ENCODE measurements around the gene ZBTB20.
"Not testable (repeated sequence)": the region's sequence is repeated elsewhere in the genome, so short reads cannot be mapped to it uniquely, and the experiment has no call there.

ZBTB20 gene

GRCh38 chr3:114816052-114816451, 331.0 kb downstream of the ZBTB20 start:
- DNase-seq = no peak

GRCh38 chr3:114812541-114813238, 334.4 kb downstream of the ZBTB20 start:
- DNase-seq = not testable (repeated sequence)

- no peak for DNase-seq
Observed at GRCh38 chr3:114809668-114810413, 337.2 kb downstream of the ZBTB20 start.

GRCh38 chr3:114804099-114804498, 343.0 kb downstream of the ZBTB20 start:
- no peak for DNase-seq

- DNase-seq = no peak
Observed at GRCh38 chr3:114803042-114803695, 343.9 kb downstream of the ZBTB20 start.

GRCh38 chr3:114800272-114801031, 346.6 kb downstream of the ZBTB20 start:
- no peak for DNase-seq

GRCh38 chr3:114799816-114800215, 347.3 kb downstream of the ZBTB20 start:
- DNase-seq = no peak

- DNase-seq = no peak
Observed at GRCh38 chr3:114796796-114797195, 350.3 kb downstream of the ZBTB20 start.

GRCh38 chr3:114794894-114795630, 352.0 kb downstream of the ZBTB20 start:
- DNase-seq = no peak

- no peak for DNase-seq
Observed at GRCh38 chr3:114792159-114792918, 354.7 kb downstream of the ZBTB20 start.

- no peak for DNase-seq
Observed at GRCh38 chr3:114790752-114791151, 356.3 kb downstream of the ZBTB20 start.

- DNase-seq = no peak
Observed at GRCh38 chr3:114789803-114790202, 357.3 kb downstream of the ZBTB20 start.

GRCh38 chr3:114775395-114775794, 371.7 kb downstream of the ZBTB20 start:
- no peak for DNase-seq

GRCh38 chr3:114770874-114771273, 376.2 kb downstream of the ZBTB20 start:
- DNase-seq = no peak

GRCh38 chr3:114764056-114764492, 383.0 kb downstream of the ZBTB20 start:
- no peak for DNase-seq

GRCh38 chr3:114762144-114762543, 384.9 kb downstream of the ZBTB20 start:
- DNase-seq = no peak

- DNase-seq = no peak
Observed at GRCh38 chr3:114760679-114761078, 386.4 kb downstream of the ZBTB20 start.

- no peak for DNase-seq
Observed at GRCh38 chr3:114758831-114759699, 388.0 kb downstream of the ZBTB20 start.

GRCh38 chr3:114756506-114757279, 390.4 kb downstream of the ZBTB20 start:
- DNase-seq = no peak

- DNase-seq = no peak
Observed at GRCh38 chr3:114746502-114746901, 400.6 kb downstream of the ZBTB20 start.

All from activated T-cell treated with anti-CD3 and anti-CD28 coated beads for 4 hours (primary cell).